HCT116 (cell line): ENCODE measurements around the gene PABPC3. TPM values are rescaled to one million over a fixed set of nuclear protein-coding genes. Genes with fewer than 3 reads are reported as not detected.

Experiments used
- ATAC-seq: fragments of 200-7000 bp; cut with Tn5 transposase; 2 replicates; pipeline ENCODE4 v1.9.1; 2020; ENCODE audit warnings: mild to moderate bottlenecking, moderate library complexity
- BruUV-seq: library from RNA; stranded (reverse); fragments of 400-500 nt; replicated peaks from 2 replicates; lab custom pipeline; 2021; lab: Mats Ljungman, UMichigan
- CTCF ChIA-PET: fragments of 300-600 bp; sonication (Branson Sonifier 250); formaldehyde crosslinking; loops from one replicate; lab custom pipeline; 2021; ENCODE audit warnings: antibody characterized with exemption; lab: Charles Lee
- POLR2A ChIA-PET: fragments of 300-600, 350-600 bp; sonication (Branson Sonifier 250); formaldehyde crosslinking; loops from one replicate; lab custom pipeline; 2021; ENCODE audit warnings: antibody characterized with exemption; lab: Charles Lee
- RAD21 ChIA-PET, 2 experiments: fragments of 300-600 bp; sonication (Branson Sonifier 250); formaldehyde crosslinking; loops; one replicate each; lab custom pipeline; 2023; ENCODE audit warnings: low total read pairs in 2 of 2; ENCODE audit not compliant: uncharacterized antibody in 2 of 2, unreplicated experiment in 2 of 2, low non-redundant PET in 1 of 2; lab: Charles Lee
- DNase-seq: peaks from one replicate; pipeline ENCODE4 v3.0.0-alpha.2; 2010; ENCODE audit warnings: low read depth, low spot score
- H2AFZ ChIP-seq: fragments of 200-600 bp; shearing (Covaris generic), sonication (generic); 2 replicates; pipeline ENCODE4 v1.6.1; 2017; ENCODE audit warnings: low read depth, mixed run types, mixed read lengths, antibody characterized with exemption, low read length; ENCODE audit not compliant: poor library complexity, severe bottlenecking
- H3K27ac ChIP-seq: 2 replicates; pipeline ENCODE4 v1.5.1; 2012; ENCODE audit warnings: low read depth, low read length
- H3K27me3 ChIP-seq: fragments of 200-600 bp; sonication (generic); 2 replicates; pipeline ENCODE4 v1.6.1; 2016; ENCODE audit warnings: mixed run types, low read length, mixed read lengths; ENCODE audit not compliant: insufficient read depth
- H3K36me3 ChIP-seq, 2 experiments: fragments of 200-500 bp in 1 of 2; fragments of 200-600 bp in 1 of 2; sonication (Bioruptor generic) in 1 of 2; sonication (generic) in 1 of 2; 2 replicates each; pipeline versions ENCODE4 v1.5.1 to v1.6.1; 2014 to 2016; ENCODE audit warnings: low read length in 2 of 2, inconsistent platforms in 1 of 2, mixed read lengths in 1 of 2, mixed run types in 1 of 2; ENCODE audit not compliant: insufficient read depth in 2 of 2, control insufficient read depth in 1 of 2
- H3K4me1 ChIP-seq, 2 experiments: fragments of 200-600 bp in 1 of 2; sonication (generic) in 1 of 2; 2 replicates each; pipeline versions ENCODE4 v1.5.1 to v1.6.1; 2012 to 2017; ENCODE audit warnings: low read length in 2 of 2, inconsistent platforms in 1 of 2, mild to moderate bottlenecking in 1 of 2, mixed read lengths in 1 of 2, mixed run types in 1 of 2, moderate library complexity in 1 of 2; ENCODE audit not compliant: insufficient read depth in 2 of 2, control insufficient read depth in 1 of 2
- H3K4me2 ChIP-seq: fragments of 200-600 bp; sonication (generic); 2 replicates; pipeline ENCODE4 v1.6.1; 2017; ENCODE audit warnings: mixed run types, low read length, mixed read lengths
- H3K4me3 ChIP-seq, 2 experiments: fragments of 200-600 bp in 1 of 2; sonication (generic) in 1 of 2; replicated peaks in 1 of 2; 2 replicates each; pipeline ENCODE4 v1.5.1; 2011 to 2016; ENCODE audit warnings: low read length in 2 of 2, control low read depth in 1 of 2, low read depth in 1 of 2, mild to moderate bottlenecking in 1 of 2, mixed read lengths in 1 of 2, mixed run types in 1 of 2
- H3K79me2 ChIP-seq: fragments of 200-600 bp; sonication (generic); 2 replicates; pipeline ENCODE4 v1.6.1; 2017; ENCODE audit warnings: mild to moderate bottlenecking, mixed run types, low read length, moderate library complexity, mixed read lengths; ENCODE audit not compliant: insufficient read depth
- H3K9ac ChIP-seq: fragments of 200-600 bp; sonication (generic); 2 replicates; pipeline ENCODE4 v1.6.1; 2016; ENCODE audit warnings: low read length, mixed read lengths
- H3K9me2 ChIP-seq: fragments of 200-600 bp; sonication (generic), shearing (Covaris generic); 2 replicates; pipeline ENCODE4 v1.6.1; 2017; ENCODE audit warnings: mixed run types, mild to moderate bottlenecking, moderate library complexity; ENCODE audit not compliant: insufficient read depth
- H3K9me3 ChIP-seq, 2 experiments: fragments of 200-500 bp in 1 of 2; fragments of 200-600 bp in 1 of 2; sonication (Bioruptor generic) in 1 of 2; sonication (generic) in 1 of 2; 2 replicates each; pipeline ENCODE4 v1.6.1; 2014 to 2017; ENCODE audit warnings: low read length in 2 of 2, mixed read lengths in 2 of 2, inconsistent platforms in 1 of 2, low read depth in 1 of 2, mild to moderate bottlenecking in 1 of 2, mixed run types in 1 of 2, moderate library complexity in 1 of 2; ENCODE audit not compliant: control insufficient read depth in 1 of 2, insufficient read depth in 1 of 2
- H4K20me1 ChIP-seq: fragments of 200-600 bp; sonication (generic), shearing (Covaris generic); 2 replicates; pipeline ENCODE4 v1.6.1; 2017; ENCODE audit warnings: mixed run types, mild to moderate bottlenecking, moderate library complexity; ENCODE audit not compliant: insufficient read depth
- CBX3 ChIP-seq: IDR thresholded peaks from 2 replicates; pipeline ENCODE4 v1.6.1; 2012; ENCODE audit warnings: low read depth
- CTCF ChIP-seq, 3 experiments: fragments of 200-600 bp in 1 of 3; sonication (generic) in 1 of 3; IDR thresholded peaks in 2 of 3; conservative IDR thresholded peaks in 1 of 3; 2 replicates each; pipeline ENCODE4 v1.5.1; 2012 to 2017; ENCODE audit warnings: low read depth in 2 of 3, low read length in 2 of 3, antibody characterized with exemption in 1 of 3, borderline replicate concordance in 1 of 3, control low read depth in 1 of 3, mild to moderate bottlenecking in 1 of 3, mixed read lengths in 1 of 3, mixed run types in 1 of 3, moderate library complexity in 1 of 3; ENCODE audit not compliant: insufficient read depth in 1 of 3
- EGR1 ChIP-seq: IDR thresholded peaks from 2 replicates; pipeline ENCODE4 v1.6.1; 2012; ENCODE audit warnings: low read depth
- ELF1 ChIP-seq: IDR thresholded peaks from 2 replicates; pipeline ENCODE4 v1.6.1; 2012; ENCODE audit warnings: low read depth, borderline replicate concordance
- EZH2phosphoT487 ChIP-seq: fragments of 200-600 bp; IDR thresholded peaks from 2 replicates; pipeline ENCODE4 v1.6.1; 2018; ENCODE audit warnings: antibody characterized with exemption, borderline replicate concordance
- JUND ChIP-seq: IDR thresholded peaks from 2 replicates; pipeline ENCODE4 v1.6.1; 2012
- POLR2AphosphoS5 ChIP-seq: IDR thresholded peaks from 2 replicates; pipeline ENCODE4 v1.6.1; 2011; ENCODE audit warnings: mild to moderate bottlenecking, low read depth, low read length, moderate library complexity
- RAD21 ChIP-seq: IDR thresholded peaks from 2 replicates; pipeline ENCODE4 v1.6.1; 2012; ENCODE audit warnings: low read depth, mild to moderate bottlenecking
- SIN3A ChIP-seq: IDR thresholded peaks from 2 replicates; pipeline ENCODE4 v1.6.1; 2012; ENCODE audit warnings: low read depth
- TCF7L2 ChIP-seq: IDR thresholded peaks from 2 replicates; pipeline ENCODE4 v1.7.0; 2011; ENCODE audit warnings: borderline replicate concordance, inconsistent platforms; ENCODE audit not compliant: insufficient read depth, insufficient read length; ENCODE audit errors: extremely low read depth
- YY1 ChIP-seq: IDR thresholded peaks from 2 replicates; pipeline ENCODE4 v1.6.1; 2011; ENCODE audit warnings: low read length, low read depth, moderate library complexity, mild to moderate bottlenecking; ENCODE audit not compliant: insufficient replicate concordance; ENCODE audit errors: extremely low read depth
- ZBTB33 ChIP-seq: IDR thresholded peaks from 2 replicates; pipeline ENCODE4 v1.6.1; 2011; ENCODE audit warnings: mild to moderate bottlenecking, low read length, moderate library complexity; ENCODE audit not compliant: insufficient replicate concordance; ENCODE audit errors: extremely low read depth
- ZFX ChIP-seq: fragments of 450-650 bp; IDR thresholded peaks from 2 replicates; pipeline ENCODE4 v1.6.1; 2017
- intact Hi-C: fragments of 100-400 bp; cut with micrococcal nuclease; formaldehyde crosslinking; loops from 2 replicates; pipeline ENCODE4 v1.10.0; 2022
- total RNA-seq: library from RNA; stranded (reverse); gene quantifications from one replicate; pipeline ENCODE4 v1.2.1, GENCODE V29; 2021; ENCODE audit not compliant: unreplicated experiment

PABPC3 gene
- total RNA-seq, 1 experiment from 2014 or later: 0.59 TPM

- Histone ChIP-seq H3K4me3 (no peak overlapping the region), H3K36me3 (no peaks in the 10 kb centered on the region), H4K20me1 (no peaks in the 10 kb centered on the region), H3K27ac (no peak overlapping the region), H3K79me2 (no peaks in the 10 kb centered on the region), H3K9me3 (no peaks in the 10 kb centered on the region), H3K9ac (no peak overlapping the region), H3K9me2 (no peaks in the 10 kb centered on the region), H3K4me1 (no peaks in the 10 kb centered on the region), H3K27me3 (no peaks in the 10 kb centered on the region), H2AFZ (no peak overlapping the region), H3K4me2 (no peak overlapping the region)
- ATAC-seq: no peak
- intact Hi-C loops: no loop called here
- TF ChIP-seq ZFX (no peak), EZH2phosphoT487 (no peak), TCF7L2 (no peak), CBX3 (no peak), CTCF (IDR thresholded peaks at IDR 0.05 in 2 of 3, conservative IDR thresholded peaks at IDR 0.05 in 1 of 3; ENCODE audit: borderline replicate concordance in 1 of 3, insufficient read depth in 1 of 3, low read depth in 2 of 3, low read length in 2 of 3) (no peak), EGR1 (no peak), ELF1 (no peak), JUND (no peak)
- POLR2A ChIA-PET: no interaction called here
- DNase-seq: no peak
- no TSS peak for BruUV-seq
- RAD21 ChIA-PET: no interaction called here
- CTCF ChIA-PET: no interaction called here
Observed at GRCh38 chr13:25088562-25089221, 7.2 kb upstream of the PABPC3 start.

- no peaks in the 10 kb centered on the region for H4K20me1 ChIP-seq
- H3K4me1 ChIP-seq: no peaks in the 10 kb centered on the region
- ChIA-PET CTCF (interaction anchor here (1.2 kb wide), 1 partner anchor 17 kb away, joined by 4 read pairs; no protein-coding TSS in a partner anchor), POLR2A (no interaction called here), RAD21 (no interaction called here)
- H3K9ac ChIP-seq: no peak overlapping the region
- H3K4me3 ChIP-seq: no peak overlapping the region
- H2AFZ ChIP-seq: no peak overlapping the region
- no peak for DNase-seq
- intact Hi-C loops: no loop called here
- H3K27ac ChIP-seq: no peak overlapping the region
- no peaks in the 10 kb centered on the region for H3K27me3 ChIP-seq
- no peaks in the 10 kb centered on the region for H3K36me3 ChIP-seq
- no peaks in the 10 kb centered on the region for H3K79me2 ChIP-seq
- no peaks in the 10 kb centered on the region for H3K9me2 ChIP-seq
- no peak overlapping the region for H3K4me2 ChIP-seq
- BruUV-seq: no TSS peak
- no peaks in the 10 kb centered on the region for H3K9me3 ChIP-seq
- no peak for ATAC-seq
- TF ChIP-seq SIN3A: no peak
- no peak for TF ChIP-seq YY1
- TF ChIP-seq ZBTB33: no peak
- no peak for TF ChIP-seq RAD21
- TF ChIP-seq ELF1: no peak
- no peak for TF ChIP-seq TCF7L2
- no peak for TF ChIP-seq POLR2AphosphoS5
- TF ChIP-seq JUND: no peak
- no peak for TF ChIP-seq EGR1
Observed at GRCh38 chr13:25097426-25097825, 1.5 kb downstream of the PABPC3 start.
